Fibroblast of skin of back (primary cell): Measurements from ENCODE around the gene ACKR2.

Experiments used
- DNase-seq: peaks from one replicate; pipeline ENCODE4 v3.0.0-alpha.2; 2013

The ACKR2 gene

DNA sequence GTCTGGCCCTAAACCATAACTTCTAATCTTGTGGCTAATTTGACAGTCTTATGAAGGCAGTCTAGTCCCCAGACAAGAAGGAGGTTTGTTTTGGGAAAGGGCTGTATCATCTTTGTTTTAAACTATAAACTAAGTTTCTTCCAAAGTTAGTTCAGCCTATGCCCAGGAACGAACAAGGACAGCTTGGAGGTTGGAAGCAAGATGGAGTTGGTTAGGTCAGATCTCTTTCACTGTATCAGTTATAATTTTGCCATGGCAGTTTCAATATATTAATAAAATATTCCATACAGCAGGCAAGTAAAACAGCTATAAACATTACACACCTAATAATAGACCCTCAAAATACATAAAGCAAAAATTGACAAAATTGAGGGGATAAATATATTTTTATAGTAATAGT is 83.6 kb downstream of the ACKR2 start:
- no peak for DNase-seq

GRCh38 chr3:42894698-42895579 is 85.7 kb downstream of the ACKR2 start:
- no peak for DNase-seq

GRCh38 chr3:42895580-42895868 is 86.3 kb downstream of the ACKR2 start:
- no peak for DNase-seq

DNA sequence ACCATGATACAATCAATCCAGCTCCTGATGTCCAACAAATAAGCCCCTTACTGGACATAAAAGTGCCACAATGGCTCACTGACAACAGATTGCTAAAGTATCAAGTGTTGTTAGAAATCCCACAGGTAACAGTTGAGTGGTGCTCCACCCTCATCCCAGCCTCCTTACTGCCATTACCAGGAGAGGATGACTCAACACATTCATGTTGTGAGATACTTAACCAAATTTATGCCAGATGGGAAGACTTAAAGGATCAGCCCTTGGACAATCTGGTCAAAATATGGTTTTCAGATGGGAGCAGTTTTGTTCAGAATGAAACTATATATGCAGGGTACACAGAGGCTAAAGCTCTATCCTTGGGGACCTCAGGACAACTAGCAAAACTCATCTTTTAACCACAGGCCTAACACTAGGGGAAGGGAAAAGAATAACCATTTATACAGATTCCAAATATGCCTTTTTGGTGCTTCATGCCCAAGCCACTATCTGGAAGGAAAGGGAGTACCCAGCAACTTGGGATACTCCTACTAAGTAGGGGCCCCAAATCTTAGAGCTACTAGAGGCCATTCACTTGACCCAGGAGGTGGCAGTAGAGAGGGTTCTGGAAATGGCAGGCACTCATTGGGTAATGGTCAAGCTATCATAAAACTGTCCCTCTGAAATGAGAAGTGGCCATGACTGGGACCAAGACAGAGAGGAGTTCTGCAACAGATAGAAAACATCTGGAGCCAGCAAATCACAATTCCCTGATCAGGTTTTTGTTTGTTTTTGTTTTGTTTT is 89.8 kb downstream of the ACKR2 start:
- no peak for DNase-seq

- no peak for DNase-seq
Observed at GRCh38 chr3:42900226-42901072, 91.2 kb downstream of the ACKR2 start.

- DNase-seq, result no peak
Observed at GRCh38 chr3:42901073-42901415, 91.8 kb downstream of the ACKR2 start.

DNA sequence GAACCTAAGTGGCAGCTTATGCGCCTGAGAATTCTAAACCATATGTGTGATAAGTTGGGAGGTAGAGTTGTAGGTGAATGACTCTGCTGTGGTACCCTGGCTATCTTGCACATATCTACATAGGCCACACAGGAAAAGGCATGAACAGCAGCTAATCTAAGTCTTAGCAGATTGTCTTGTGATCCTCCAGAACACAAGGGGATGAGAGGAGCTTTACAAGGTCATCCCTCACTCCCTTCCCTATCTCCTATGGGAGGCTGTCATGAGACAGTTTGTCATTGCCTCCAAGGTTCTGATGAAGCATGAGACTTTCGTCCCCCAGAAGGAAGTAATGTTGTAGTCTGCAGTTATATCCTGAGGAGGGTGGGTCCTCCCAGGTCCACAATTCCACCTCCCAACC is 93.0 kb downstream of the ACKR2 start:
- DNase-seq, result no peak

- no peak for DNase-seq
Observed at GRCh38 chr3:42904076-42904475, 94.8 kb downstream of the ACKR2 start.

DNA sequence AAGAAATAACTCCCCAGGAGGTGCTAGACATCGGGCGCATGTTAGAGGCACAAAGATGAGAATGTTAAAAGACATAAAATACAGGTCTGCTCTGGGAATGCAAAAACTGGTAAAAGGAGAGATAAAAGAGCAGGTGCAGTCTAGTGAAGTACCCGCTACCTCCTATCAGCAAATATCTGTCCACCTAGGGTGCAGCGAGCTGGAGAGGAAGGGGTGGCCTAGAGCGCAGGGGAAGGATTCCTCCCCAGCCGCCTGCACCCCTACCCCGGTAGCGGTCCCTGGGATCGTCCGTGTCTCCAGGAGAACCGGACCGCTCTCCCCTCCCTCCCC is 96.5 kb downstream of the ACKR2 start:
- DNase-seq, result no peak

GRCh38 chr3:42906070-42906847 is 97.0 kb downstream of the ACKR2 start, which contains the start of gene ZNF662:
Gene ZNF662, plus strand, starts transcription at chr3:42906142. Its CDS starts 1,973 bp downstream, at chr3:42908115.
- peak; percentile 34 for DNase-seq

GRCh38 chr3:42906848-42907183 is 97.6 kb downstream of the ACKR2 start:
- DNase-seq, result no peak

DNA sequence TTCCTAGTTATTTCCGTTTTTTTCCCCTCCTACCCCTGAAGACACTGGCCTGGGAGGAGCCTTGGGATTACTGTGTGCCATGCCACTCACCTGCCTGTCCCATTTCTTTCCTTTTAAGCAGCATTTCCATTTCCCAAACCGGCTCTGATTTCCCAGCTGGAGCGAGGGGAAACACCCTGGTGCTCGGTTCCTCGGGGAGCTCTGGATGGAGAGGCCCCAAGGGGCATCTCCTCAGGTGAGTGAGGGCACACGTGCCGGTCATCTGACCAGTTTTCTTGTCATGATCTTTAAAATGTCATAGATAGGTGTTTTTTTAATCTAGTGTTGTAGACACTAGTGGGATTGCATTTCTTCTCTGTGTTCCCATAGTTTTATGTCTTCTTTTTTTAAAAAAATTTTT is 99.4 kb downstream of the ACKR2 start:
- no peak for DNase-seq

GRCh38 chr3:42911551-42911950 is 102.3 kb downstream of the ACKR2 start:
- no peak for DNase-seq

DNA sequence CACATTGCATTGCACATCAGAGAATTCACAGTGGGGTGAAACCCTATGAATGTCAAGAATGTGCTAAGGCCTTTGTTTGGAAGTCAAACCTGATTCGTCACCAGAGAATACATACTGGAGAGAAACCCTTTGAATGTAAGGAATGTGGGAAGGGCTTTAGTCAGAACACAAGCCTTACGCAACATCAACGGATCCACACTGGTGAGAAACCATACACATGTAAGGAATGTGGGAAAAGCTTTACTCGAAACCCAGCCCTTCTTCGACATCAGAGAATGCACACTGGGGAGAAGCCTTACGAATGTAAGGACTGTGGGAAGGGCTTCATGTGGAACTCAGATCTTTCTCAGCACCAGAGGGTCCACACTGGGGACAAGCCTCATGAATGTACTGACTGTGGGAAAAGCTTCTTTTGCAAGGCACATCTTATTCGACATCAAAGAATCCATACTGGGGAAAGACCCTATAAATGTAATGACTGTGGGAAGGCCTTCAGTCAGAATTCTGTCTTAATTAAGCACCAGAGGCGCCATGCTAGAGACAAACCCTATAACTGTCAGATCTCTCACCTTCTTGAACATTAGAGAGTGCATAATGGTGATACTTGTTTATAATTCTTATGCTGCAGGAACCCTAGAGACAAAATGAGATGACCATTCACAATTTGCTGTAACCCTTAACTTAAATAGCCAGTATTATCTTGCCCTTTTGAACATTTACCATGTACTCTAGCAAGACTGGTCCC is 105.7 kb downstream of the ACKR2 start:
- DNase-seq, result peak; percentile 15
